Uterus (tissue), 2 donors: ENCODE measurements around the gene AP1AR.

Experiments
- CTCF ChIP-seq, 4 experiments: fragments of 200-600 bp in 2 of 4; fragments of 450-650 bp in 2 of 4; sonication (generic) in 2 of 4; IDR thresholded peaks; one replicate each; pipeline ENCODE4 v1.5.1; 2016 to 2019; ENCODE audit warnings: antibody characterized with exemption in 4 of 4, mild to moderate bottlenecking in 2 of 4, moderate library complexity in 1 of 4
- POLR2A ChIP-seq, 2 donors: fragments of 450-650 bp; IDR thresholded peaks; one replicate each; pipeline ENCODE4 v1.6.1; 2016; ENCODE audit warnings: antibody characterized with exemption in 2 of 2, mild to moderate bottlenecking in 1 of 2, moderate library complexity in 1 of 2

GRCh38 chr4:112185740-112186670, 45.6 kb upstream of the AP1AR start:
- TF ChIP-seq CTCF (IDR thresholded peaks at IDR 0.05) (no peak), POLR2A (IDR thresholded peaks at IDR 0.05) (no peak)
